K562 (cell line): ENCODE measurements around the gene LMO3. TPM values are rescaled to one million over a fixed set of nuclear protein-coding genes. Genes with fewer than 3 reads are reported as not detected.

Experiments used
- ATAC-seq: fragments of 200-7000 bp; cut with Tn5 transposase; 3 replicates; pipeline ENCODE4 v1.9.1; 2020; ENCODE audit warnings: moderate library complexity
- BruUV-seq: library from RNA; stranded (reverse); fragments of 400-500 nt; replicated peaks from 2 replicates; lab custom pipeline; 2021; lab: Mats Ljungman, UMichigan
- CTCF ChIA-PET: fragments of 300-600 bp; formaldehyde crosslinking; extraction: SDS; loops from one replicate; lab custom pipeline; 2021; ENCODE audit warnings: low intra/inter-chr PET ratio; lab: Yijun Ruan, JAX
- POLR2A ChIA-PET: fragments of 300-600, 350-650 bp; sonication (Branson Sonifier 250); formaldehyde crosslinking; extraction: SDS; loops from one replicate; lab custom pipeline; 2021; ENCODE audit warnings: antibody characterized with exemption, inconsistent platforms; lab: Yijun Ruan, JAX
- DNase-seq, 4 experiments: peaks; one replicate each; pipeline versions ENCODE4 v3.0.0 to v3.0.0-alpha.2; 2011 to 2018; ENCODE audit warnings: low spot score in 3 of 4, mixed read lengths in 3 of 4; ENCODE audit errors: extremely low read depth in 1 of 4
- FAIRE-seq: peaks from 2 replicates; lab custom pipeline; 2011; peaks lifted over from hg19 to GRCh38; lab: Jason Lieb, UNC
- H2AFZ ChIP-seq: 2 replicates; pipeline ENCODE4 v1.6.0; 2011; ENCODE audit warnings: low read depth, low read length, control low read depth, inconsistent platforms
- H3K27ac ChIP-seq: fragments of 200-600 bp; 3 replicates; pipeline ENCODE4 v1.8.0; 2011; ENCODE audit warnings: low read depth, mild to moderate bottlenecking, control low read depth, inconsistent platforms, low read length, moderate library complexity, mixed read lengths; ENCODE audit errors: extremely low read depth
- H3K27me3 ChIP-seq, 2 experiments: fragments of 300-600 bp in 1 of 2; 2 replicates in 1 of 2; 3 replicates in 1 of 2; pipeline versions ENCODE4 v1.6.0 to v1.8.0; 2011; ENCODE audit warnings: inconsistent platforms in 2 of 2, low read length in 2 of 2, mild to moderate bottlenecking in 1 of 2, mixed read lengths in 1 of 2, moderate library complexity in 1 of 2; ENCODE audit not compliant: control insufficient read depth in 2 of 2, insufficient read depth in 2 of 2
- H3K36me3 ChIP-seq: fragments of 300-600 bp; 3 replicates; pipeline ENCODE4 v1.8.0; 2011; ENCODE audit warnings: mild to moderate bottlenecking, low read length, inconsistent platforms; ENCODE audit not compliant: control insufficient read depth, insufficient read depth
- H3K4me1 ChIP-seq, 2 experiments: fragments of 200-600 bp in 1 of 2; replicated peaks in 1 of 2; 2 replicates in 1 of 2; 3 replicates in 1 of 2; pipeline versions ENCODE4 v1.5.1 to v1.8.0; 2011; ENCODE audit warnings: inconsistent platforms in 2 of 2, low read length in 2 of 2, mild to moderate bottlenecking in 1 of 2, mixed read lengths in 1 of 2, moderate library complexity in 1 of 2; ENCODE audit not compliant: control insufficient read depth in 2 of 2, insufficient read depth in 2 of 2
- H3K4me2 ChIP-seq: 2 replicates; pipeline ENCODE4 v1.6.1; 2011; ENCODE audit warnings: low read length, control low read depth, inconsistent platforms, mixed read lengths; ENCODE audit not compliant: insufficient read depth
- H3K4me3 ChIP-seq: fragments of 200-600 bp; sonication (generic), shearing (Covaris generic); 2 replicates; pipeline ENCODE4 v1.5.1; 2016; ENCODE audit warnings: control low read depth, inconsistent platforms
- H3K79me2 ChIP-seq: fragments of 200-600 bp; 3 replicates; pipeline ENCODE4 v1.8.0; 2011; ENCODE audit warnings: low read length, inconsistent platforms; ENCODE audit not compliant: control insufficient read depth, insufficient read depth
- H3K9ac ChIP-seq, 2 experiments: 2 replicates each; pipeline versions ENCODE4 v1.6.0 to v1.6.1; 2011; ENCODE audit warnings: low read depth in 2 of 2, low read length in 2 of 2, control low read depth in 1 of 2, inconsistent platforms in 1 of 2, mild to moderate bottlenecking in 1 of 2, mixed read lengths in 1 of 2; ENCODE audit not compliant: insufficient read depth in 1 of 2
- H3K9me1 ChIP-seq: one replicate; pipeline ENCODE4 v1.6.0; 2011; ENCODE audit warnings: inconsistent platforms, mild to moderate bottlenecking, low read length, moderate library complexity; ENCODE audit not compliant: control insufficient read depth, insufficient read depth
- H3K9me3 ChIP-seq: replicated peaks from 2 replicates; pipeline ENCODE4 v1.5.1; 2011; ENCODE audit warnings: low read depth, low read length, inconsistent platforms; ENCODE audit not compliant: control insufficient read depth, insufficient read depth
- H4K20me1 ChIP-seq: replicated peaks from 2 replicates; pipeline ENCODE4 v1.6.1; 2011; ENCODE audit warnings: low read length, inconsistent platforms, mixed read lengths; ENCODE audit not compliant: control insufficient read depth, insufficient read depth
- ARNT ChIP-seq, 2 experiments: fragments of 450-650 bp; IDR thresholded peaks; 2 replicates each; pipeline ENCODE4 v1.6.1; 2016; ENCODE audit warnings: mild to moderate bottlenecking in 1 of 2
- ZNF318 ChIP-seq, 2 experiments: fragments of 450-650 bp; IDR thresholded peaks; 2 replicates each; pipeline ENCODE4 v1.6.1; 2016; ENCODE audit warnings: mild to moderate bottlenecking in 2 of 2, borderline replicate concordance in 1 of 2, low read depth in 1 of 2, moderate library complexity in 1 of 2
- whole genome bisulfite sequencing: fragments of 100-300 bp; shearing (Covaris generic); methylation state at CpG from one replicate; pipeline ENCODE4 v1.1.6; 2016; ENCODE audit warnings: low coverage, mixed read lengths; ENCODE audit not compliant: insufficient coverage; ENCODE audit errors: missing lambda C conversion rate; 5-methylcytosine and 5-hydroxymethylcytosine counted together
- in situ Hi-C: fragments of 300-500 bp; cut with MboI; formaldehyde crosslinking; loops from 4 replicates; pipeline ENCODE4 v1.15.0; 2018; ENCODE audit warnings: inconsistent platforms, mixed read lengths
- intact Hi-C: fragments of 100-400 bp; cut with micrococcal nuclease; formaldehyde crosslinking; loops from 2 replicates; pipeline ENCODE4 v1.14.2; 2022
- polyA plus RNA-seq, 8 experiments: library from polyadenylated mRNA; depleted of rRNA in 4 of 8; stranded (reverse) in 5 of 8; unstranded in 3 of 8; fragments of >200 nt; fragmentation: Nextera tagmentation in 2 of 8; fragmentation: Illumina TruSeq in 1 of 8; extraction: Ambion mirVana in 2 of 8; extraction: Trizol in 1 of 8; gene quantifications; 2 replicates each; pipeline versions ENCODE4 v1.2.1 to v1.2.3, GENCODE V29; 2011 to 2014; ENCODE audit warnings: inconsistent platforms in 1 of 8, missing spikeins in 1 of 8
- total RNA-seq, 7 experiments: library from RNA; depleted of rRNA in 6 of 7; stranded (reverse); fragments of >200 nt in 6 of 7; fragmentation: Illumina TruSeq in 2 of 7; extraction: Trizol in 2 of 7; gene quantifications; 2 replicates each; pipeline versions ENCODE4 v1.2.1 to v1.2.3, GENCODE V29; 2011 to 2021; ENCODE audit warnings: low replicate concordance in 1 of 7
- TF ChIP-seq, protein P1 (sequence below): fragments of 250-450 bp; sonication (Bioruptor Pico); IDR thresholded peaks from 2 replicates; pipeline ENCODE4 v1.8.0; 2022; ENCODE audit warnings: moderate library complexity, mild to moderate bottlenecking, inconsistent platforms
- TF ChIP-seq, protein P2 (sequence below): sonication (generic); formaldehyde crosslinking; IDR thresholded peaks from 2 replicates; pipeline ENCODE4 v1.8.1; 2023; ENCODE audit warnings: mild to moderate bottlenecking, missing genetic modification reagents

The LMO3 gene
- total and polyA plus RNA-seq, 9 of the 15 experiments (the other 6 are each of a cell fraction or from before 2014, with no cell fraction given) = 0.04 to 0.40 (median 0.05) TPM; not detected in 6

GRCh38 chr12:16602412-16602811 lies 3.5 kb downstream of the LMO3 start (continued):
- TF ChIP-seq ZNF318 (IDR thresholded peaks at IDR 0.05; ENCODE audit: borderline replicate concordance in 1 of 2, low read depth in 1 of 2) = no peak
- TF ChIP-seq ARNT (IDR thresholded peaks at IDR 0.05) = no peak
- TF ChIP-seq, all 486 proteins: peak for 0

DNA sequence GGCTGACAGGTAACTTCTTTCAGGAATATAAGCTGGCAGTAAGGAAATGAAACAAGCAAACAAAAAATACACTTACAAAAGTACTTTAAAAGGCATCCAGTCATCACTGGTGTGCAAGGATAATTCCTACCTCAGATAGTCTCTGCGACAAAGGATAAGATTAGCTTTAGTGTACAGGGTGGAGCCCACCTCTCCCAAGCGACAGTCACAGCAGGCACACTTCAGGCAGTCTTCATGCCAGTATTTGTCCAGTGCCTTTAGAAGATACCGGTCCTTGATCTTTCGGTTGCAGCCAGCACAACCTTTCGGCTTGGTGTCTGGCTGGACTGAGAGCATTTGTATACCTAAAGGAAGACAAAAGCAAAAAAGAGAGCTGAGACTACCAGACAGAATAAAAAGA lies 5.4 kb downstream of the LMO3 start:
- Histone ChIP-seq H3K4me3 (no peak overlapping the region), H3K36me3 (no peaks in the 10 kb centered on the region), H3K9me1 (no peaks in the 10 kb centered on the region), H3K79me2 (no peaks in the 10 kb centered on the region), H3K27ac (no peak overlapping the region), H3K4me2 (no peak overlapping the region), H2AFZ (no peak overlapping the region), H4K20me1 (no peaks in the 10 kb centered on the region), H3K27me3 (no peaks in the 10 kb centered on the region), H3K9ac (no peak overlapping the region), H3K4me1 (no peaks in the 10 kb centered on the region), H3K9me3 (no peaks in the 10 kb centered on the region)
- intact Hi-C loops = no loop called here
- no TSS peak for BruUV-seq
- no peak for DNase-seq
- ChIA-PET POLR2A (no interaction called here), CTCF (no interaction called here)
- in situ Hi-C loops = no loop called here
- no peak for FAIRE-seq
- 3% methylated on average over 5 of the region's 5 CpGs for WGBS
- ATAC-seq = no peak
- TF ChIP-seq, protein P1, sequence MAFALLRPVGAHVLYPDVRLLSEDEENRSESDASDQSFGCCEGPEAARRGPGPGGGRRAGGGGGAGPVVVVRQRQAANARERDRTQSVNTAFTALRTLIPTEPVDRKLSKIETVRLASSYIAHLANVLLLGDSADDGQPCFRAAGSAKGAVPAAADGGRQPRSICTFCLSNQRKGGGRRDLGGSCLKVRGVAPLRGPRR (CRISPR knock-in tag) = no peak
- TF ChIP-seq, protein P2, sequence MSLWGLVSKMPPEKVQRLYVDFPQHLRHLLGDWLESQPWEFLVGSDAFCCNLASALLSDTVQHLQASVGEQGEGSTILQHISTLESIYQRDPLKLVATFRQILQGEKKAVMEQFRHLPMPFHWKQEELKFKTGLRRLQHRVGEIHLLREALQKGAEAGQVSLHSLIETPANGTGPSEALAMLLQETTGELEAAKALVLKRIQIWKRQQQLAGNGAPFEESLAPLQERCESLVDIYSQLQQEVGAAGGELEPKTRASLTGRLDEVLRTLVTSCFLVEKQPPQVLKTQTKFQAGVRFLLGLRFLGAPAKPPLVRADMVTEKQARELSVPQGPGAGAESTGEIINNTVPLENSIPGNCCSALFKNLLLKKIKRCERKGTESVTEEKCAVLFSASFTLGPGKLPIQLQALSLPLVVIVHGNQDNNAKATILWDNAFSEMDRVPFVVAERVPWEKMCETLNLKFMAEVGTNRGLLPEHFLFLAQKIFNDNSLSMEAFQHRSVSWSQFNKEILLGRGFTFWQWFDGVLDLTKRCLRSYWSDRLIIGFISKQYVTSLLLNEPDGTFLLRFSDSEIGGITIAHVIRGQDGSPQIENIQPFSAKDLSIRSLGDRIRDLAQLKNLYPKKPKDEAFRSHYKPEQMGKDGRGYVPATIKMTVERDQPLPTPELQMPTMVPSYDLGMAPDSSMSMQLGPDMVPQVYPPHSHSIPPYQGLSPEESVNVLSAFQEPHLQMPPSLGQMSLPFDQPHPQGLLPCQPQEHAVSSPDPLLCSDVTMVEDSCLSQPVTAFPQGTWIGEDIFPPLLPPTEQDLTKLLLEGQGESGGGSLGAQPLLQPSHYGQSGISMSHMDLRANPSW = no peak
- TF ChIP-seq, all 486 proteins: peak for 0
